Esophagus squamous epithelium (tissue), 4 donors: ENCODE data around the gene LMF1.

Source experiments
- POLR2A ChIP-seq, 4 donors: fragments of 450-650 bp; IDR thresholded peaks; one replicate each; pipeline ENCODE4 v1.6.1; 2017; ENCODE audit warnings: antibody characterized with exemption in 4 of 4, mild to moderate bottlenecking in 4 of 4, moderate library complexity in 3 of 4
- TF ChIP-seq, protein P1 (sequence below), 6 experiments: fragments of 450-650 bp in 4 of 6; fragments of 200-600 bp in 2 of 6; sonication (generic) in 2 of 6; IDR thresholded peaks; one replicate each; pipeline ENCODE4 v1.5.1; 2016 to 2019; ENCODE audit warnings: antibody characterized with exemption in 6 of 6, mild to moderate bottlenecking in 4 of 6, moderate library complexity in 4 of 6

DNA sequence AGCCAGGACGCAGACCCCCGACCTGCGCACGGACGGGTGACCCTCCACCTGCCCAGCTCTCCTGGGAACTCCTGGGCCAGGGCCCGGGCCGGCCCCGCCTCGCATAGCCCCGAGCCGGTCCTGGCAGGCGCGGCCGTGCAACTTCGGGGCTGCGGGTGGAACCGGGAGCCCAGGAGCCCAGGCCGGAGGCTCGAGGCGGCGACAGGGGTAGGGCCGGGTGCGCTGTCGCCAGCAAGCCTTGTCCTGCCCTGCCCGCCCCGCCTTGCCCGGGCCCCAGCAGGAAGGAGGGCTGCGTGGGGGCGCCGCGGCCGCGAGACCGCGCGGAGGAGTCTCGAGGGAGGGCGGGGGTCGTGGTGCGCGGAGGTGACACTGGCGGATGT is 408 bp downstream of the LMF1 start:
- TF ChIP-seq, protein P1, sequence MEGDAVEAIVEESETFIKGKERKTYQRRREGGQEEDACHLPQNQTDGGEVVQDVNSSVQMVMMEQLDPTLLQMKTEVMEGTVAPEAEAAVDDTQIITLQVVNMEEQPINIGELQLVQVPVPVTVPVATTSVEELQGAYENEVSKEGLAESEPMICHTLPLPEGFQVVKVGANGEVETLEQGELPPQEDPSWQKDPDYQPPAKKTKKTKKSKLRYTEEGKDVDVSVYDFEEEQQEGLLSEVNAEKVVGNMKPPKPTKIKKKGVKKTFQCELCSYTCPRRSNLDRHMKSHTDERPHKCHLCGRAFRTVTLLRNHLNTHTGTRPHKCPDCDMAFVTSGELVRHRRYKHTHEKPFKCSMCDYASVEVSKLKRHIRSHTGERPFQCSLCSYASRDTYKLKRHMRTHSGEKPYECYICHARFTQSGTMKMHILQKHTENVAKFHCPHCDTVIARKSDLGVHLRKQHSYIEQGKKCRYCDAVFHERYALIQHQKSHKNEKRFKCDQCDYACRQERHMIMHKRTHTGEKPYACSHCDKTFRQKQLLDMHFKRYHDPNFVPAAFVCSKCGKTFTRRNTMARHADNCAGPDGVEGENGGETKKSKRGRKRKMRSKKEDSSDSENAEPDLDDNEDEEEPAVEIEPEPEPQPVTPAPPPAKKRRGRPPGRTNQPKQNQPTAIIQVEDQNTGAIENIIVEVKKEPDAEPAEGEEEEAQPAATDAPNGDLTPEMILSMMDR (IDR thresholded peaks at IDR 0.05), result no peak
- TF ChIP-seq POLR2A (IDR thresholded peaks at IDR 0.05), result no peak
